IPS-18c (cell line): ENCODE results near the gene PCDHA6.
"Not testable (repeated sequence)": the region's sequence is repeated elsewhere in the genome, so short reads cannot be mapped to it uniquely, and the experiment has no call there.

Experiments
- H3K4me3 ChIP-seq: 2 replicates; pipeline ENCODE4 v1.7.0; 2013; ENCODE audit warnings: low read depth, mild to moderate bottlenecking, low read length, moderate library complexity; ENCODE audit not compliant: insufficient read depth
- H3K9me3 ChIP-seq: one replicate; pipeline ENCODE4 v1.6.1; 2013; ENCODE audit warnings: mild to moderate bottlenecking, low read length, moderate library complexity; ENCODE audit not compliant: control insufficient read depth, insufficient read depth

Gene PCDHA6

DNA sequence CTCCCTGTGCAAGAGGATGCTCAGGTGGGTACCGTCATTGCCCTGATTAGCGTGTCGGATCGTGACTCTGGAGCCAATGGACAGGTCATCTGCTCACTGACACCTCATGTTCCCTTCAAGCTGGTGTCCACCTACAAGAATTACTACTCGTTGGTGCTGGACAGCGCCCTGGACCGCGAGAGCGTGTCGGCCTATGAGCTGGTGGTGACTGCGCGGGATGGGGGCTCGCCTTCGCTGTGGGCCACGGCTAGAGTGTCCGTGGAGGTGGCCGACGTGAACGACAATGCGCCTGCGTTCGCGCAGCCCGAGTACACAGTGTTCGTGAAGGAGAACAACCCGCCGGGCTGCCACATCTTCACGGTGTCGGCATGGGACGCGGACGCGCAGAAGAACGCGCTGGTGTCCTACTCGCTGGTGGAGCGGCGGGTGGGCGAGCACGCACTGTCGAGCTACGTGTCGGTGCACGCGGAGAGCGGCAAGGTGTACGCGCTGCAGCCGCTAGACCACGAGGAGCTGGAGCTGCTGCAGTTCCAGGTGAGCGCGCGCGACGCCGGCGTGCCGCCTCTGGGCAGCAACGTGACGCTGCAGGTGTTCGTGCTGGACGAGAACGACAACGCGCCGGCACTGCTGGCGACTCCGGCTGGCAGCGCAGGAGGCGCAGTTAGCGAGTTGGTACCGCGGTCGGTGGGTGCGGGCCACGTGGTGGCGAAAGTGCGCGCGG is 48.9 kb downstream of the PCDHA6 start:
- not testable (repeated sequence) for H3K9me3 ChIP-seq, H3K4me3 ChIP-seq

- no peak overlapping the region for H3K4me3 ChIP-seq
Observed at GRCh38 chr5:140877262-140877581, 49.5 kb downstream of the PCDHA6 start.

More at GRCh38 chr5:140877262-140877581, 49.5 kb downstream of the PCDHA6 start:
- no peaks in the 10 kb centered on the region for H3K9me3 ChIP-seq
